ENCODE results near the gene RAD21L1.

Gene RAD21L1

DNA sequence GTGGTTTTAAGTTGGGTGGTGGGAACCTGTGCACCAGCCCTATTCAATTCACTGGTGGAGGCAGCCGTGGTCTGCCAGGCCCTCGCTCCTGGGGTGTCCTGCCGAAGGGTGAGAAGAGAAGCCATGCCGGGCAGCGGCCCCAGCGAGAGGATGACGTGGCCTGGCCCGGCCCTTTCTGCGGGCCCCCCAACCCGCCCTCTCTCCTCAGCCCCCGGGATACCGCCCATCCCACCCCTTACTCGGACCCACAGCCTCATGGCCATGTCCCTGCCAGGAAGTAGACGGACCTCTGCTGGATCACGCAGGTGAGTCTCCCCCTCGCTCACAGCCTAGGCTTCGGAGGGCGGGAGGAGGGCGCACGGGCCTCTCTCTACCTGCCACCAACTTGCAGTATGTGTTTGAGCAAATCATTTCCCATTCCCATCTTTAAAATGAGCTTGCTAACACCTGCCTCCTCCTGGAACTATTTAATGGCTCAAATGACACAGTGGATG lies 70.3 kb downstream of the RAD21L1 start:
- DNase-seq (ENCODE audit: low spot score): no peak

DNA sequence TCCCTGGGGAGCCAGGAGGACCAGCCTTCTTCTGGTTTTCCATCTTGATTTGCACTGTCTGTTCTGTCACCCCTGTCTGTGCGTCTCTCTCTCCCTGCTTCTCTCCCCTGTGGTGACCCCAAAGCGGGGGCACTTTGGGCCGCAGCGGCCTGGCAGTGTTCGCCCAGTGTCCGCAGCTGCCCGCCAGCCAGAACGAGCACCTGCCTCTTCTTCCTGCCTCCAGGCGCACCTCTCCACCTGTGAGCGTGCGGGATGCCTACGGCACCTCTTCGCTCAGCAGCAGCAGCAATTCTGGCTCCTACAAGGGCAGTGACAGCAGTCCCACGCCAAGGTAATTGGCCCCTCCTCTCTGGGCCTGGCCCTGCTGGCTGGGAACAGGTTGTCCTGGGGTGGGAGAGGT lies 71.1 kb downstream of the RAD21L1 start:
- no peak for DNase-seq (ENCODE audit: low spot score)

DNA sequence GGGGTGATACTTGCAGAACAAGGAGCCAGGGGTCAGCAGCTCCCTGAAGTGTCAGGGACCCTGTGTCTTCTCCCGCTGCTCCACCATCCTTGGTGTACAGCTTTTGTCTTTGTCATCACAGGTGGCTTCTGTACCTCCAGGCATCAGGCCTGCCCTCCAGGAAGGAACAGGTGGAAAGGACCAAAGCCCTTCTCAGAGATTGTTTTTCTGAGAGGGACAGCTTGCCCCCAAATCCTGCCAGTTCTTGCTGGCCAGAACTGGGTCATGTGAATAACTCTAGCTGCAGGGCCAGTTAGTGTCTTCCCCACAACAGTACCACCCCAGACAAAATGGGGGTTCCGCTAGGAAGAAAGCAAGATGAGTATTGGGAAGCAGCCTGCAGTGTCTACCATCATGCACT lies 71.6 kb downstream of the RAD21L1 start:
- no peak for DNase-seq (ENCODE audit: low spot score)

DNA sequence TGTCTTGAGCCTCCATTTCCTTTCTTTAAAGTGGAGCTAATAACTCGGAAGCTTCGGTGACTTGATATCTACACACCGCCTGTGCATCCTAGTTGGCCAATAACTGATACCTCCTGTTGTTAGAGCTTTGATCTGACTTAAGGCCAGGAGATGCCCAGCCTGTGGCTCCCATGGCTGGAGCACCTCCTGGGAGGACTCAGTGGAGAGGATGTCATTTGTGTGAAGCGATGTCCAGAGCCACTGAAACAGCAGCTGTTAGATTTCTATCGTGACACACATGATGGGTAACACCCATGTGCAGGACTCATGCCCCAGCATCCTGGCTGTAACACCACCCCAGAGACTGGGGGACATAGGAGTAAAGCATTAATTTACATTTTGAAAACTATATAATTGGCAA lies 72.3 kb downstream of the RAD21L1 start:
- no peak for DNase-seq (ENCODE audit: low spot score)

DNA sequence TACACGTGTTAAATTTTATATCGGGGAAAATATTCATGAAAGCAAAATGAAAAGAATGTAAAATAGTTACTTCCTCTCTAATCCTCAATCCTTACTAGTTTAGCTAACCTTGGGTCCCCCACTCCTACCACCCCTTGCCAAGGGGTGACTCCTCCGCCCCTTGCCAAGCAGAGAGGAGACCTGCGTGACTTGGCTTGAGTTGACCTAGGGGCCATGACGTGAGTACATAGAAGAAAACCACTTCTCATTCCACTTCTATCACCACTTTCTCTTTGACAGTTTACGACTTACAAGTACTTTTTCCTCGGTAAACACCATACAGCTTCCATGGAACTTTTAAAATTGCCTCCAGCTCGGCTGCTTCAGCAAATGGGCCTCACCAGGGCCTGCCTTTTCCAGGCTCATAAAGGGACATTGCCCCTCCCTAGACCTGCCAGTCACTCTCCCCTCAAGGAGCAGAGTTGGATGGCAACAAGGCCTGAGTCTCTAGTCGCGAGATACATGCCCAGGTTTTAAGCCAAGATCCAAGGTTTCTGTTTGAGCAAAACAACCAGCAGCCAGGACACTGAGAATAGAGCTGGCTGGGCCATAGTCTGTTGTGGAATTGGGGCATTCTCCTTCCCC lies 73.2 kb downstream of the RAD21L1 start:
- DNase-seq (ENCODE audit: low spot score): no peak

DNA sequence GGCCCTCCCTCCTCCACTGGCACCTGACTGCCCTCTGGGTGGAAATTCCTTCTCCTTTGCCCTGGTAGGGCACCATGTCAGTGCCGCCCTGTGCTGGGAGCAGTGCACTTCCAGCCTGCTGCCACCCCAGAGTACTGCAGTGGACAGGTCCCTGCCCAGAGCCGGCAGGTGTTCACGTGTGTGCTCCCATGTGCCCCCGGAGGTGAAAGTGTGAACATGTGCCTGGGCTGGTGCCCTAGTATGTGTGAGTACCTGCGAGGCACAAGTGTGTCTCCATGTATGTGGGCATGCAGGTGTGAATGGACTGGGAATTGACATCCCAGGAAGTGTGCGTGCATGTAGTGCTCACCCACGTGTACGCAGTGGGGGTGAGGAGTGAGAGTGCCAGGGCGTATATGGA lies 73.7 kb downstream of the RAD21L1 start:
- no peak for DNase-seq (ENCODE audit: low spot score)

DNA sequence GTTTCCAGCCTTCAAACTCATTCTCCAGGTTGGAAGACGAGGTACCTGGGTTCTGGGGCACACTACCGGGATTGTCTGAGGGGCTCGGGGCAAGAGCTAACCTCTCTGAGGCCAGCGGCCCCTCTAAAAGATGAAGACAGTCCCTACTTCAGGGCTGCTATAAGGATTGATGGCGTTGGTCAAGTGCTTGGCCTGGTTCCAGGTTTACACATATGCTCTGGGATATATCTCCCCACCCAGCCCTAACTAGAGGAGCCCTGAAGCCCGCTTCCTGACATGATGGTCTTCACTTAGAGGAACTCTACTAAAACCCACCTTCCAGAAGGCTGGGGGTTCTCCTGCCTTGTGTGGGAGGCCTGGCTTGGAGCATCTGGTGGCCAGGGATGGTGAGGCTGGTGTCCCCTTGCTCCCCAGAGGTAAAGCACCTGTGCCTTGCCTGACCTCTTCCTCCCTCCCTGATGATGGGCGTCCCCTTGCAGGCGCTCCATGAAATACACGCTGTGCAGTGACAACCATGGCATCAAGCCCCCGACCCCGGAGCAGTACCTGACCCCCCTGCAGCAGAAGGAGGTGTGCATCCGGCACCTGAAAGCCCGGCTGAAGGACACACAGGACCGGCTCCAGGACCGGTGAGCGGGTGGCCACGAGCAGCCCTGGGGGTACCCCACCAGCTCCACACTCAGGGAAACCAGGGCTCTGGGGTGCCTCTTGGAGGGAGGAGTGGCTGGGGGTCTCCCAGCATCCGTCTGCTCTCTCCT lies 74.4 kb downstream of the RAD21L1 start:
- no peak for DNase-seq (ENCODE audit: low spot score)

DNA sequence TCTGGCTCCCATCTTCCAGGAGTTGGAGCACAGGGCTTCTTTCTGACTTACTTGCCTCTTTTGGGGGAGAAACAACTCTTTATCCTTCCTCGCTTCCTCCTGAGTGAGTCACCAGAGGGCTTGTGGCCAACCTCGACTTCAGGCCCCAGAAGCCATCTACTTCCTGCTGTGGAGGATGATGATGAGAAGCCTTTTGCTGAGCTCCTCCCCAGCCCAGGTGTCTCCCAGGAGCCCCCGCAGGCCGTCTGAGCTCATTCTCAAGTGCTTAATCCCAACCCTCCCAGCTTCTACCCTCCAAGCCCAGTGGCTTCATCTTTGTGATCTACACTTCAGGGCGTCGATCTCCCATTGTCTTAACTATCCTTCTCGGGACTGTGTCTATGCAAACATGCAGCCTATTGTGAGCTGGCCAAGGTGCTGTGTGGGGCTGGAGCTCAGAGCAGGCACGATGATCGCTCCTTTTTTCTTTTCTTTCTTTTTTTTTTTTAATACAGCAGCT lies 75.2 kb downstream of the RAD21L1 start:
- no peak for DNase-seq (ENCODE audit: low spot score)

DNA sequence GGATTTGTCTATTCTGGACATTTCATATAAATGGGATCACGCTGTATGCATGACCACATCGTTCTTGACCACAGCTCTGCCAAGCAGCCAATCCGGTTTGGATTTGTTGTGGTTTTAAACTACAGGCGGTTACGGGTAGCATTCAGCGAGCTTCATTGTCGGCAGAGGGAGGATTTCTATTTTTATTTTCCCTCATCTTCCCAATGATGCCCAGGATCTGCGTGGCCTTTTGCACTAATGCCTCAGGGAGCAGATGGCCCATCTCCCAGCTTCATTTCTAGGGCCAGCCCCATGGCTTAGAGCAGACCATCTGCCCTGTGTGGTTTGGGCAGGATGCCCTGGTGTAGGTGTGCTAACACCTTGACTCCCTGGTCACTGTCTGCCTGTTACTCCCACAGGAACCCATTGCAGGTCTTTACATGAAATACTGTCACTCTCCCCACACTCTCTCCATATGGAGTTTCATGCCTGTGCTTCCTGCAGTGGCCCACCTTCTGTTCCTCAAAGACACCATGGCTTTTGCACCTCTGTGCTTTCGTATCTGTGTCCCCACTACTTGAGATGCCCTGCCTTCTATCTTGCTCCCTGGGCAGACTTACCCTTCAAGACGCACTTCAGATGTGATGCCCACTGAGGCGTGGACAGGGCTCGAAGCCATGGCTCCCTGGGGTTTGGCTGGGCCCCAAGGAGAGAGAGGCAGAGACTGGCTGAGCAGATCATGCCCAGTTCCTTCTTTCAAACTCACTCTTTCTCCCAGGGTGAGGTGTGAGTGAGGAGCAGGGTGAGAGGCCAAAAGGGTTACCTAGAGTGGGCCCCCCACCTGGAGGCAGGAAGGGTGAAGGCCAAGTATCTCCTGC lies 77.1 kb downstream of the RAD21L1 start:
- no peak for DNase-seq (ENCODE audit: low spot score)

DNA sequence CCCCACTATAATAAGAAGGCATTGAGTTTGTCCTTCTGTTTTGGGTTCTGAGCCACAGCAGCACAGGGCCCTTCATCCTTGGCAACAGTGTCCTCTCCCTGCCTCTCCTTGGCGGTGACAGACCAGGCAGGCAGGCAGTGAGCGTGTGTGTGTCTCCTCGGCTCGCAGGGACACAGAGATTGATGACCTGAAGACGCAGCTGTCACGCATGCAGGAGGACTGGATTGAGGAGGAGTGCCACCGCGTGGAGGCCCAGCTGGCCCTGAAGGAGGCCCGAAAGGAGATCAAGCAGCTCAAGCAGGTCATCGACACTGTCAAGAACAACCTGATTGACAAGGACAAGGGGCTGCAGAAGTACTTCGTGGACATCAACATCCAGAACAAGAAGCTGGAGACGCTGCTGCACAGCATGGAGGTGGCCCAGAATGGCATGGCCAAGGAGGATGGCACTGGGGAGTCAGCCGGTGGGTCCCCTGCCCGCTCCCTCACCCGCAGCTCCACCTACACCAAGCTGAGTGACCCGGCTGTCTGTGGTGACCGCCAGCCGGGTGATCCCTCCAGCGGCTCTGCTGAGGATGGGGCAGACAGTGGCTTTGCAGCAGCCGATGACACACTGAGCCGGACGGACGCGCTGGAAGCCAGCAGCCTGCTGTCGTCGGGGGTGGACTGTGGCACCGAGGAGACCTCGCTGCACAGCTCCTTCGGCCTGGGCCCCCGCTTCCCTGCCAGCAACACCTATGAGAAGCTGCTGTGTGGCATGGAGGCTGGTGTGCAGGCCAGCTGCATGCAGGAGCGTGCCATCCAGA lies 79.1 kb downstream of the RAD21L1 start:
- DNase-seq (ENCODE audit: low spot score): no peak

All from hematopoietic multipotent progenitor cell treated with erythropoietin and hydrocortisone succinate and interleukin-3 and kit ligand, for 17 days (in vitro differentiated cells).